GM19455 (cell line): ENCODE measurements around the gene ATP5F1B.
A peak's percentile ranks its signal among the peaks of the same experiment; 100 is the strongest.
"Not testable (repeated sequence)": the region's sequence is repeated elsewhere in the genome, so short reads cannot be mapped to it uniquely, and the experiment has no call there.

Experiments
- ATAC-seq: cut with Tn5 transposase; IDR thresholded peaks from one replicate; pipeline ENCODE4 v1.9.1; 2021; ENCODE audit not compliant: unreplicated experiment

Gene ATP5F1B

GRCh38 chr12:56653781-56654180 lies 8.0 kb upstream of the ATP5F1B start:
- ATAC-seq = not testable (repeated sequence)

- ATAC-seq = not testable (repeated sequence)
These were observed 2.2 kb upstream of the ATP5F1B start for GRCh38 chr12:56648023-56648422.

- ATAC-seq = no peak
These were observed 525 bp downstream of the ATP5F1B start for GRCh38 chr12:56645201-56645716.

- no peak for ATAC-seq
These were observed 1.1 kb downstream of the ATP5F1B start for GRCh38 chr12:56644654-56645053.

GRCh38 chr12:56641219-56641618 lies 4.6 kb downstream of the ATP5F1B start:
- ATAC-seq = no peak

- no peak for ATAC-seq
These were observed 8.2 kb downstream of the ATP5F1B start for GRCh38 chr12:56637621-56638020.

GRCh38 chr12:56636675-56637540 lies 8.9 kb downstream of the ATP5F1B start:
- peak; percentile 56 for ATAC-seq

GRCh38 chr12:56635806-56636674 lies 9.7 kb downstream of the ATP5F1B start:
- peak; percentile 51 for ATAC-seq

- no peak for ATAC-seq
These were observed 10.7 kb downstream of the ATP5F1B start for GRCh38 chr12:56634837-56635791.

- ATAC-seq = no peak
These were observed 11.4 kb downstream of the ATP5F1B start for GRCh38 chr12:56634242-56634836.

GRCh38 chr12:56633468-56634241 lies 12.1 kb downstream of the ATP5F1B start:
- no peak for ATAC-seq

GRCh38 chr12:56632701-56633467 lies 12.9 kb downstream of the ATP5F1B start:
- no peak for ATAC-seq

GRCh38 chr12:56631790-56632700 lies 13.7 kb downstream of the ATP5F1B start:
- peak; percentile 22 for ATAC-seq

- peak; percentile 60 for ATAC-seq
These were observed 15.6 kb downstream of the ATP5F1B start, which contains the start of gene BAZ2A for GRCh38 chr12:56630180-56630632. TSS of gene BAZ2A (minus strand) at chr12:56630326. CDS start at chr12:56617530, 12,796 bp downstream.

- peak; percentile 1 for ATAC-seq
These were observed 16.2 kb downstream of the ATP5F1B start for GRCh38 chr12:56629459-56630179.

- no peak for ATAC-seq
These were observed 16.9 kb downstream of the ATP5F1B start for GRCh38 chr12:56628671-56629458.
